HG03378 (cell line): ENCODE data around the gene MRPL34.
"Not testable (repeated sequence)": the region's sequence is repeated elsewhere in the genome, so short reads cannot be mapped to it uniquely, and the experiment has no call there.

ENCODE experiments used
- ATAC-seq: cut with Tn5 transposase; IDR thresholded peaks from one replicate; pipeline ENCODE4 v1.9.1; 2021; ENCODE audit warnings: mild to moderate bottlenecking, moderate library complexity; ENCODE audit not compliant: unreplicated experiment

MRPL34 gene

GRCh38 chr19:17305517-17306284 lies at the start of gene MRPL34:
TSS of gene MRPL34 (plus strand) at chr19:17305872. CDS start at chr19:17305893, 21 bp downstream.
- peak; percentile 62 for ATAC-seq

- no peak for ATAC-seq
Measured at GRCh38 chr19:17256130-17256529, 49.5 kb upstream of the MRPL34 start.

- no peak for ATAC-seq
Measured at GRCh38 chr19:17259118-17259780, 46.4 kb upstream of the MRPL34 start.

- ATAC-seq, result no peak
Measured at GRCh38 chr19:17259934-17260333, 45.7 kb upstream of the MRPL34 start.

GRCh38 chr19:17260842-17261325 lies 44.8 kb upstream of the MRPL34 start:
- ATAC-seq, result peak; percentile 60

GRCh38 chr19:17262557-17262956 lies 43.1 kb upstream of the MRPL34 start:
- ATAC-seq, result no peak

GRCh38 chr19:17263712-17264640 lies 41.7 kb upstream of the MRPL34 start:
- no peak for ATAC-seq

GRCh38 chr19:17264641-17264979 lies 41.1 kb upstream of the MRPL34 start, which contains the start of gene USHBP1:
TSS of gene USHBP1 (minus strand) at chr19:17264745. CDS start at chr19:17264299, 446 bp downstream.
- ATAC-seq, result no peak

GRCh38 chr19:17266026-17266425 lies 39.6 kb upstream of the MRPL34 start:
- ATAC-seq, result no peak

- peak; percentile 33 for ATAC-seq
Measured at GRCh38 chr19:17266589-17266974, 39.1 kb upstream of the MRPL34 start.

- peak; percentile 86 for ATAC-seq
Measured at GRCh38 chr19:17266975-17267788, 38.5 kb upstream of the MRPL34 start, which contains the start of gene BABAM1. TSS of gene BABAM1 (plus strand) at chr19:17267443. CDS start at chr19:17268807, 1,364 bp downstream.

GRCh38 chr19:17268754-17269153 lies 36.9 kb upstream of the MRPL34 start:
- no peak for ATAC-seq

- not testable (repeated sequence) for ATAC-seq
Measured at GRCh38 chr19:17274892-17275291, 30.8 kb upstream of the MRPL34 start.

- no peak for ATAC-seq
Measured at GRCh38 chr19:17275441-17276175, 30.1 kb upstream of the MRPL34 start.

GRCh38 chr19:17279436-17279835 lies 26.2 kb upstream of the MRPL34 start:
- ATAC-seq, result no peak

- no peak for ATAC-seq
Measured at GRCh38 chr19:17281391-17282304, 24.0 kb upstream of the MRPL34 start, which contains the start of gene ANKLE1. TSS of gene ANKLE1 (plus strand) at chr19:17281901. CDS start at chr19:17281921, 20 bp downstream.

GRCh38 chr19:17282488-17283125 lies 23.1 kb upstream of the MRPL34 start:
- no peak for ATAC-seq

- no peak for ATAC-seq
Measured at GRCh38 chr19:17283504-17283996, 22.1 kb upstream of the MRPL34 start.
